WERI-Rb-1 (cell line): Measurements from ENCODE around the gene AMIGO3.

Experiments used
- DNase-seq: peaks from one replicate; pipeline ENCODE4 v3.0.0-alpha.2; 2020
- H3K27ac ChIP-seq: fragments of 250-450 bp; sonication (Bioruptor Pico); 2 replicates; pipeline ENCODE4 v1.5.1; 2020; ENCODE audit warnings: mild to moderate bottlenecking, moderate library complexity
- H3K27me3 ChIP-seq: fragments of 250-450 bp; sonication (Bioruptor Pico); 2 replicates; pipeline ENCODE4 v1.5.1; 2021; ENCODE audit warnings: mild to moderate bottlenecking, low read depth, moderate library complexity; ENCODE audit not compliant: insufficient read depth, severe bottlenecking
- H3K36me3 ChIP-seq: fragments of 250-450 bp; sonication (Bioruptor Pico); 2 replicates; pipeline ENCODE4 v1.5.1; 2020; ENCODE audit warnings: mild to moderate bottlenecking, moderate library complexity
- H3K4me3 ChIP-seq: 2 replicates; pipeline ENCODE4 v1.5.1; 2011; ENCODE audit warnings: low read depth, mild to moderate bottlenecking, control low read depth, low read length
- H3K9me3 ChIP-seq: fragments of 250-450 bp; sonication (Bioruptor Pico); 2 replicates; pipeline ENCODE4 v1.5.1; 2021; ENCODE audit warnings: mild to moderate bottlenecking, moderate library complexity; ENCODE audit not compliant: severe bottlenecking
- CTCF ChIP-seq: IDR thresholded peaks from 2 replicates; pipeline ENCODE4 v1.5.1; 2011; ENCODE audit warnings: low read depth, mild to moderate bottlenecking, control low read depth, inconsistent platforms, low read length

The AMIGO3 gene

GRCh38 chr3:49745986-49746385, 26.5 kb upstream of the AMIGO3 start:
- Histone ChIP-seq H3K27me3 (no peaks in the 10 kb centered on the region), H3K4me3 (no peak overlapping the region), H3K27ac (no peak overlapping the region), H3K36me3 (peaks cover 52% of the 10 kb centered on the region), H3K9me3 (no peaks in the 10 kb centered on the region)
- TF ChIP-seq CTCF: no peak
- no peak for DNase-seq

GRCh38 chr3:49740427-49740826, 20.9 kb upstream of the AMIGO3 start:
- Histone ChIP-seq H3K4me3 (no peak overlapping the region), H3K36me3 (peaks cover 70% of the 10 kb centered on the region), H3K27me3 (no peaks in the 10 kb centered on the region), H3K27ac (no peak overlapping the region), H3K9me3 (no peaks in the 10 kb centered on the region)
- no peak for TF ChIP-seq CTCF
- no peak for DNase-seq

GRCh38 chr3:49738067-49738713, 18.7 kb upstream of the AMIGO3 start:
- H3K9me3 ChIP-seq: no peaks in the 10 kb centered on the region
- H3K27ac ChIP-seq: no peak overlapping the region
- H3K4me3 ChIP-seq: no peak overlapping the region
- H3K27me3 ChIP-seq: no peaks in the 10 kb centered on the region
- no peak for DNase-seq
- peaks cover 80% of the 10 kb centered on the region for H3K36me3 ChIP-seq
- no peak for TF ChIP-seq CTCF

GRCh38 chr3:49734752-49735151, 15.3 kb upstream of the AMIGO3 start:
- H3K4me3 ChIP-seq: no peak overlapping the region
- peaks cover 85% of the 10 kb centered on the region for H3K36me3 ChIP-seq
- no peaks in the 10 kb centered on the region for H3K9me3 ChIP-seq
- no peak for DNase-seq
- no peaks in the 10 kb centered on the region for H3K27me3 ChIP-seq
- no peak for TF ChIP-seq CTCF
- H3K27ac ChIP-seq: no peak overlapping the region

- no peak for TF ChIP-seq CTCF
- DNase-seq: no peak
- H3K9me3 ChIP-seq: no peaks in the 10 kb centered on the region
- peaks cover 78% of the 10 kb centered on the region for H3K36me3 ChIP-seq
- H3K4me3 ChIP-seq: no peak overlapping the region
- H3K27me3 ChIP-seq: no peaks in the 10 kb centered on the region
- H3K27ac ChIP-seq: no peak overlapping the region
These were observed 14.1 kb upstream of the AMIGO3 start for GRCh38 chr3:49733551-49733950.

- H3K36me3 ChIP-seq: peaks cover 72% of the 10 kb centered on the region
- no peak for DNase-seq
- no peaks in the 10 kb centered on the region for H3K9me3 ChIP-seq
- no peak overlapping the region for H3K27ac ChIP-seq
- no peaks in the 10 kb centered on the region for H3K27me3 ChIP-seq
- no peak for TF ChIP-seq CTCF
- no peak overlapping the region for H3K4me3 ChIP-seq
These were observed 13.1 kb upstream of the AMIGO3 start for GRCh38 chr3:49732597-49732996.
